ENCODE results near the gene EID1.
"Not testable (repeated sequence)": the region's sequence is repeated elsewhere in the genome, so short reads cannot be mapped to it uniquely, and the experiment has no call there.

EID1 gene, protein sequence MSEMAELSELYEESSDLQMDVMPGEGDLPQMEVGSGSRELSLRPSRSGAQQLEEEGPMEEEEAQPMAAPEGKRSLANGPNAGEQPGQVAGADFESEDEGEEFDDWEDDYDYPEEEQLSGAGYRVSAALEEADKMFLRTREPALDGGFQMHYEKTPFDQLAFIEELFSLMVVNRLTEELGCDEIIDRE

DNA sequence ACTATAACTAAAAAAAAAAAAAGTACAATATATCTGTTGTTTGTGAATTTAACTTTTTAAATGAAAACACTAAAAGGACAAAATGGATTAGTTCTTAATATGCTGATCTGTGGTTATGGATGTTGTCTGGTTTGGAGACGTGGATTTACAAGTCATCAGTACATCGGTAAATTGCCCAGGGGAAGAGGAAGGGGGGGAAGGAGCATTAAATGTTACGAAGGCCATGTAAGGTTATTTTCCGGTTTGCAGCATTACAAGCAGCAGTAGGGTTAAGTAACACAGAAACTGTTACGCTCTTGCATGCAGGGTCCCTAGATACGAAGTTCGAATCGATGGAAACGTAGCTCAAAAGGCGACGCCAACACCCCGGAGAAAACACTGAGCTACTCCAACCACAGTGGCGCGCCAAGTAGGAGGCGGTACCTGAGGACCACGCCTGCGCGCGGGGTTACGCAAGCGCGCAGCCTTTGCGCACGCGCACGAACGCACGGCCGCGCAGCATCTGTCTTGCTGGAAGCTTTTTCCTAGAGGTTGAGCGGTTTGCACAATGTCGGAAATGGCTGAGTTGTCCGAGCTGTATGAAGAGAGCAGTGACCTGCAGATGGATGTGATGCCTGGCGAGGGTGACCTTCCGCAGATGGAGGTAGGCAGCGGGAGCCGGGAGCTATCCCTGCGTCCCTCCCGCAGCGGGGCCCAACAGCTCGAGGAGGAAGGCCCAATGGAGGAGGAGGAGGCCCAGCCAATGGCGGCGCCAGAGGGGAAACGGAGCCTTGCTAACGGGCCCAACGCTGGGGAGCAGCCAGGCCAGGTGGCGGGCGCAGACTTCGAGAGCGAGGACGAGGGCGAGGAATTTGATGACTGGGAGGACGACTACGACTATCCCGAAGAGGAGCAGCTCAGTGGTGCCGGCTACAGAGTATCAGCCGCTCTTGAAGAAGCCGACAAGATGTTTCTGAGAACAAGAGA lies at the start of gene EID1:
EID1 (plus strand) TSS at position 505 of the 966 bp plus-strand sequence; CDS start at position 548, 43 bp downstream.
- DNase-seq (ENCODE audit: low read depth in 3 of 3) = peak; percentile 82 to 86 (median 85)

- DNase-seq (ENCODE audit: low read depth in 3 of 3) = no peak
Observed at GRCh38 chr15:48828471-48828870, 49.5 kb upstream of the EID1 start.

DNA sequence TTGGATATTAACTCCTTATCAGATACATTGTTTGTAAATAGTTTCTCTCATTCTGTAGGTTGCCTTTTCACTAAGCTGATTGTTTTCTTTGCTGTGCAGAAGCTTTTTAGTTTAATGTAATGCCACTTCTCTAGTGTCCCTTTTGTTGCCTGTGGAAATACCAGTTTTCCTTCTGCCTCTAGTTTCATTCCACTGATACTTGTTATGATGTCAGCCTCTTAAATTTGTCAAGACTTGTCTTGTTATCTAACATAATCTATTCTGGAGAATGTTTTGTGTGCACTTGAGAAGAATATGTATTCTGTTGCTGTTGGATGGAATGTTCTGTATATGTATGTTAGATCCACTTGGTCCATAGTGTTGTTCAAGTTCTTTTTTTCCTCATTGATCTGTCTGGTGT lies 49.0 kb upstream of the EID1 start:
- no peak for DNase-seq (ENCODE audit: low read depth in 3 of 3)

DNA sequence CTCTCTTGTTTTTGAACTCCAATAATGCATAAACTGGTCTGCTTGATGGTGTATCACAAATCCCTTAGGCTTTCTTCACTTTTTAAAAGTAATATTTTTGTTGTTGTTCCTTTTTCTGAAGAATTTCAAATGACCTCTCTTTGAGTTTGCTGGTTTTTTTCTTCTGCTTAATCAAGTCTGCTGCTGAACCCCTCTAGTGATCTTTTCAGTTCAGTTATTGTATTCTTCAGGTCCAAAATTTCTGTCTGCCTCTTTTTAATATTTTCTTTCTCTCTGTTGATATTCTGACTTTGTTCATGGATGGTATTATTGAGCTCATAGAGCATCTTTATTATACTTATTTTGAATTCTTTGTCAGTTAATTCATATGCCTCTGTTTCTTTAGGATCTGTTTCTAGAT lies 45.3 kb upstream of the EID1 start:
- DNase-seq (ENCODE audit: low read depth in 3 of 3) = no peak

- no peak for DNase-seq (ENCODE audit: low read depth in 3 of 3)
Observed at GRCh38 chr15:48833526-48834239, 44.3 kb upstream of the EID1 start.

DNA sequence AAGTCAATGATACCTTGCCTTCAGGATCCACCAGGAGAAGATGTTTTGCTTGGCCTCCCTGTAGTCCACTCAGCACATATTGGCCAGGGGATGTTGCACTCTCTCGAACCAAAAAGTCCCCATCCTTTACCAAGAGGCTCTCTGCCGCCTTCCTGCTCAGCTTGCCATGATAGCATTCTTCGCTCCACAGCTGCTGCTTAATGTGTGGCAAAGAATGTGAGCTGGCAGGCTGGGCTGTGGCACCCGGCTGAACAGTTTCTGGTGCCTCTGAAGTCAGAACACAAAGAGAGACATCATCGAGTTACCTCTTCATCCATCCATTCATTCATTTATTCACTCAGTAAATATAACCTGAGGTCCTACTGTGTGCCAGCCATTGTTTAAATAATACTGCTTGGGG lies 43.2 kb upstream of the EID1 start:
- no peak for DNase-seq (ENCODE audit: low read depth in 3 of 3)

GRCh38 chr15:48842501-48842900 lies 35.4 kb upstream of the EID1 start:
- DNase-seq (ENCODE audit: low read depth in 3 of 3) = no peak

DNA sequence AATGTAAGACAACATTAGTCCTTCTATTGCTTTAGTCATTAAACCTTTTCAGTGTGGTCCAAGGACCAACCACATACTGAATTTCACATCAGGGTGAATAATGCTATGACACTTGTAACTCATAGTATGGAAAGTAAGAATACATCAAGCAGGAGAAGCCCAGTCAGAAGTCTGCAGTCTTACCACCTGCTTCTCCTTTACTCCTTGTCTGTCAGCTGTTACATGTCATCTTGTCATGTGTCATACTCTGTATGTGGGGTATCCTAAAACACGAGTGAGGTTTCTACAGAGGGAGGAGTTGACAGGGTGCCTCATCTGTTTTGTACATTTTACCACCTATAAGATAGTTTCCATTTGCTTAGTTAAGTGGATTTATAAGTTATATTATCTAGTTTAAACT lies 32.8 kb upstream of the EID1 start:
- DNase-seq (ENCODE audit: low read depth in 3 of 3) = no peak

DNA sequence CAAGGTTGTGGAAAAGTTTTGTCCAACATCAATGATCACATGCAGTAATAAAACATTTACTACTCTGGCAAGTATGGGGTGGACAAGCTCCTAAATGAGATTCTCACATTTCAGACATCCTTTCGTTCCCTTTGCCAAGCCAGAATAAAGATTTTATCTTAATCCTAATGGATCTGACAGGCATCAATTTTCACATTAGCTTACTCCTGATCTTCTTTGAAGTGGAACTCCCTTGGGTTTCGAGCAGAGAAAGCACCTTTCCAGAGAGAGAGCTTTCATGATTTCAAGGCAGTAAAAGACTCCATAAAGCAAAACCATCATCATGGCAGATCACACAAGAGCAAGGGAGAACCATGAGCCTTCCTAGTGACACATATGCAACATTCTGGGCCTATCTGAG lies 27.3 kb upstream of the EID1 start:
- no peak for DNase-seq (ENCODE audit: low read depth in 3 of 3)

DNA sequence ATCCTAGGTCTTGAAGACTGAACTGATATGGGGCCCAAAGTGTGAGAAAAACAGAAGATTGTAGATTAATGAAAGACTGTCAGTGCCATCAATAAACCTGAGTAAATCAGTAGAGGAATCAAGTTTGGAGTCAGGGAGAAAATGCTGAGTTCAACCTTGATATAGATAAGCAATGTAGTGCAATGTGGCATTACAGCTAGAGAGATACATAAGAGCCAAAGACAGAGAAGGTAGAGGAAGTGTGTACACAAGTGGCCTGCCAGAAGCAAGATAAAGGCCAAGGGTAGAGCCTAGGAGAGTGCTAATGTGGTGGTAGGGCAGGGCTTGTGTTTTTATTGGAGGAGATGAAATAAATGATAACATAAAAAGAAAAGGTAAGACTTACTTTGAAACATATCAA lies 26.0 kb upstream of the EID1 start:
- DNase-seq (ENCODE audit: low read depth in 3 of 3) = no peak

DNA sequence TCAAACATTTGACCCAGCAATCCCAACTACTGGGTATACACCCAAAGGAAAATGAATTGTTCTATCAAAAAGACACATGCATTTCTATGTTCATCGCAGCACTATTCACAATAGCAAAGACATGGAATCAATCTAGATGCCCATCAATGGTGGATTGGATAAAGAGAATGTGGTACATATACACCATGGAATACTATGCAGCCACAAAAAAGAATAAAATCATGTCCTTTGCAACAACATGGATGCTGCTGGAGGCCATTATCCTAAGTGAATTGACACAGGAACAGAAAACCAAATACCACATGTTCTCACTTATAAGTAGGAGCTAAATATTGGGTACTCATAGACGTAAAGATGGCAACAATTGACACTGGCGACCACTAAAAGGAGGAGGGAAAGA lies 23.5 kb upstream of the EID1 start:
- DNase-seq (ENCODE audit: low read depth in 3 of 3) = not testable (repeated sequence)

DNA sequence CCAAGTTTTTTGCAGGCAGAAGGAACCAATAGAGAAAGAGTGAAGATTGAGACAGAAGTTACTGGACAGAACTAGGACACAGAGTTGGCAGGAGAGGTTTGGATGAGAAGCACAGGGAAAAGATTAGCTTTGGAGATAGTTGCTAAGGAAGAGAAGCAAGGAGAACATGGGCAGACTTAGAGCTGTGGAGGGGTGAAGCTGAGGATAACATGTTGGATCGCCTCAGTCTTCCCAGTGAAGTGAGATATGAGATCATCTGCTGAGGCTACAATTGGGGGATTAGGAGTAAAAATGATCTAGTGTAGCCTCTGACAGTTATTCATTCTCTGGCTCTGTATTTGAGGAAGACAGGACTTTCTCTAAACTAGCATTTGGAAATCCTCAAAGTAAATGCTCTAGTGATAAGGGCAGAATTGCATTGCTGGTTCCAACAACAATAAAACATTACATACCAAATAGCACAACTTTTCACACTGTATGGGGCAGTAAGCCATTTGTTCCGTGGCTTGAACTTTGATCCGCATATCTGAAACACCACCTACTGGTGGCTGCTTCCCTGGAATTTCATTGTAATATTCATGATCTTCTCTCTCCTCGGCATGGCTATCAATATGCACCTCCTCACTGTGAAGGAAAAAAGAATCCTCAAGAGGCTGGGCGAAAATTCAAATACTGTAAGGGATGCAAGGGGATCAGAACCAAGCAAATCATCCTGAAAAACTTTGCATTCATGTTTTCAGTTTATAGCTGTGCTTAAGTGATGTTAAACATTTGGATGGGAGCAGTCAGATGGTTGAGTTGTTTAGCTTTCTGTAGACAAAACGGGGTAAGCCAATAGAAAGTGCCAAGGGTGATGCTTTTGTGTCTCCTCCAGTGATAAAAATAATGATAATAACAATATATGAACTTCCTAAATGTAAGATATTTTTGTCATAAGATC lies 22.2 kb upstream of the EID1 start:
- no peak for DNase-seq (ENCODE audit: low read depth in 3 of 3)

DNA sequence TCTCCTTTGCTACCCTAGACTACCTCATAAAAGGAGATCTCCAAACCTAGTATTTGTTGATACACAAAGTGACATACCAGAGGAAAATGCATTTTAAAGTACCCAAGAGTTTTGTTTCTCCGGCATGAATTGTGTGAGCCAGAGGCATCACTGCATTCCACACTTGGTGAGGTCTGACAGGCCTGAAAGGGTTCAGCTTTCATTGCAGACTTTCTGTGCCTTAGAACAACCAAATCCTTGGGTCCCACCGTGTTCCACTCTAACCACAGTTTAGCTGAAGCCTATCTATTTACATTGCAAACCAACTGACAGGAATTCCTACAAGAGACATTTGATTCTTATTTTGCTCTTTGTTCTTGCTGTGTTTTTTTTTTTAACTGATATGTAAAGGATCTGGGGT lies 21.0 kb upstream of the EID1 start:
- DNase-seq (ENCODE audit: low read depth in 3 of 3) = no peak

DNA sequence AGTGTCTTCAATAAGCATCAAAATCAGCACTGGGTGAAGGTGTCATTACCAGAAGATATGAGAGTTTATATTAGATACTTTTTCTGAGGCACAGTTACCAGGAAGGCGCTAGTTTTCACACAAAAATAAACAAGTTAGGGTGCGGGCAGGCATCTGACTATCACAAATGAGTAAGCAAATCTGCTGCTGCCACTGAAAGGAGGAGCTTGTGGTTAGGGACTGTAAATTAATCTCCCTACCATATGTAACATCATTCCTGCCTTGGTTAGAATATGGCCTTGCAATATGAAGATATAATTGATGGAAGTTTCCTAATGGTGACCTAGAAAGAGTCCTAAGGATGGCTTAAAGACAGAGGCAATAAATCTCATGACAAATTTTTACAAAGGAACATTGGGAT lies 19.5 kb upstream of the EID1 start:
- no peak for DNase-seq (ENCODE audit: low read depth in 3 of 3)

- no peak for DNase-seq (ENCODE audit: low read depth in 3 of 3)
Observed at GRCh38 chr15:48859426-48859825, 18.5 kb upstream of the EID1 start.

GRCh38 chr15:48861813-48862431 lies 16.0 kb upstream of the EID1 start:
- DNase-seq (ENCODE audit: low read depth in 3 of 3) = peak in 1 of 3 experiments; percentile 18

DNA sequence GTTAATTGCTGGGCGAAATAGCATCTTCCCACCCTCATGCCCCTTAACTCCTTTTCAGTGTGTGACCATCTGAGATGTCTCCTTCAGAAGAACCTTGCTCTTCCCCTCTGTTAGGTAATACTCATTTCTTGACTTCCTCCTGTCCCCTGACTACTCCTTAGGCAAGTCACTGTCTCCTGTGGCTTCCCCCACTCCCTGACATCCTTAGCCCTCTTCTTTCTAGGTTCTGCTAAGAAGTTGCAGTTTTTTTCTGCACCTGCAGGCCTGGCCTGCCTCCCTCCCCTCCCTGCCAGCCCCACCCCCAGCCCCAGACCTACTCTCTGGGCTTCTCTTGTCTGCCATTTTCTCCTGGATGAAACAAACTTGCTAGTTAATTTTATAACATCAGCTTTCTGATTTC lies 15.2 kb upstream of the EID1 start:
- no peak for DNase-seq (ENCODE audit: low read depth in 3 of 3)

DNA sequence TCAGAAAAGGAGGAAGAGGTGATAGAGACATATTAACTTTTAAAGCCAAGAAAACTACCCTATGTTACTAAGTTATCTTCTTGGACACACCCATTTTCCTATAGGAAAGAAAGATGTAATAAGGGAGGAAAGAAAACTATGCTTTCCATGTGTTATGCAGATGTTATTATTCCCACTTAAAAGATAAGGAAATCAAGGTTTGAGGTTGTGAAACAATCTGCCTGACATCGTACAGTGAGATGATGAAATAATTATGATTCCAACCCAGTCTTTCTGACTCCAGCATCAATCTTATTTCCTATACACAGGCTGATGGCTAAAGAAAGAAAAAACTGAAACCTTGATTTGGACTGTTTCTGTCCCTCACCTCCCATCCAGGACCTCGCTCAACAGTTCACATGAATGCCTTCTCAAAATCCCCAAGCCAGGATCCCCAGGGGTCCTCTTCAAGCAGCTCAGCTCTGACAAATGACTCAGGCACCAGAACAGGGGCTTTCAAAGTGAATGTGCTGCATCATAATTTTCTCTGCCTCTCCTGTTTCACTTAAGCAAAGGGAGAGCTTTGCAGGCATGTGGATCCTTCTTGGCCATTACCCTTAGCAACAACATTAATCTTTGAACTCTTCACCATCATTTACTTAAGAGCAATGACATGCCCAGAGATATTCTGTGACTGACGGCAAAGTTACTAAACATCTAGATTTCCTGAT lies 12.4 kb upstream of the EID1 start:
- no peak for DNase-seq (ENCODE audit: low read depth in 3 of 3)

DNA sequence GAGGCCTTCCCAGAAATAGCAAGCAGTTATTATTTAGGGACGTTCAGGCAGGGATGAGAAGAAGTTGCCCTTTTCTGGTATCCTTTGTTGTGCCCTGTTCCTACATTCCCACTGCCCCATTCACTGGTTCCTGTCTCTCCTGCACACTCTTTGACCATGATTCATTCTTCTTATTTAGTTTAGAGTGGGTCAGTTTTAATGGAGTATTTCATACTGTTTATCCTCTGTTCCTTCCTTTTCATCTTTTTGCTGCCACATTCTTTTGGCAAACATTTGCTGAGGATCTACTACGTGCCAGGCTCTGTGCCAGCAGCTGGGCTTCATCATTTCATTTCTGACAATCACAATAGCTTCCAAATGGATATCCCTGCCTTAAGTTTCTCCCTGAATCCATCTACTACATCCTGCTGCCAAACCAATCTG lies 11.8 kb upstream of the EID1 start:
- DNase-seq (ENCODE audit: low read depth in 3 of 3) = no peak

- DNase-seq (ENCODE audit: low read depth in 3 of 3) = no peak
Observed at GRCh38 chr15:48868023-48868422, 9.9 kb upstream of the EID1 start.

Measured in stimulated activated CD4-positive, alpha-beta T cell treated with anti-CD3 and anti-CD28 coated beads, TNF-alpha, amount 100 ng/mL, for 4 hours (primary cell).